Measurements from ENCODE around the gene LCE2A. TPM values are rescaled to one million over a fixed set of nuclear protein-coding genes. Genes with fewer than 3 reads are reported as not detected.

LCE2A gene
- total RNA-seq, 2 donors from 2014 or later, result not detected

DNA sequence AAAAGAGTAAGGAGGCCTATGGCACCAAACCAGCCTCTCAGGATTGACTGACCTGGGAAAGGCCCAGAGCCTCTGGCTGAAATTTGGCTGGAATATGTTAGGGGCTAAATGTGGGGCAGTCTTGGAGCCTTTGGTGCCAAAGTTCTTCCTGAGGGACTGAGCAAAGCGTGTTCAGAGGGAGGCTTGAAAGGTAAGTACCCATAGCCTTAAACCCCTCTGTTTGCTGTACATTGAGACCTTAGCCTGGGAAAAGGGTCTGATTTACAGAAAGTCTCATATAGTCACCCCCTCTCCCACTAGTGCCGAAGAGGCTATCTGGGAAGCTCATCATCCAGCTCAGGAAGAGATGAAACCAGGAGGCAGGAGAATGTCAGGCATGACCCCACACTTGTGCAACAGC lies 9.7 kb downstream of the LCE2A start, which contains the start of gene LCE4A:
Gene LCE4A (plus strand): TSS at position 301 of the 400 bp plus-strand sequence. CDS start 916 bp downstream, outside the sequence.
- WGBS, 2 donors, result 69 to 78% methylated on average over 2 of the region's 2 CpGs
- Histone ChIP-seq H3K4me1 (no peaks in the 10 kb centered on the region), H3K4me3 (no peak within 1 kb of the TSS), H3K27me3 (no peaks in the 10 kb centered on the region), H3K9me3 (no peaks in the 10 kb centered on the region), H3K27ac (no peak within 1 kb of the TSS), H3K36me3 (replicated peaks in 1 of 2; ENCODE audit: insufficient read depth in 1 of 2, low read depth in 2 of 2) (no peaks in the 10 kb centered on the region)
- TF ChIP-seq POLR2A (IDR thresholded peaks at IDR 0.05), result no peak
- TF ChIP-seq, protein P1, sequence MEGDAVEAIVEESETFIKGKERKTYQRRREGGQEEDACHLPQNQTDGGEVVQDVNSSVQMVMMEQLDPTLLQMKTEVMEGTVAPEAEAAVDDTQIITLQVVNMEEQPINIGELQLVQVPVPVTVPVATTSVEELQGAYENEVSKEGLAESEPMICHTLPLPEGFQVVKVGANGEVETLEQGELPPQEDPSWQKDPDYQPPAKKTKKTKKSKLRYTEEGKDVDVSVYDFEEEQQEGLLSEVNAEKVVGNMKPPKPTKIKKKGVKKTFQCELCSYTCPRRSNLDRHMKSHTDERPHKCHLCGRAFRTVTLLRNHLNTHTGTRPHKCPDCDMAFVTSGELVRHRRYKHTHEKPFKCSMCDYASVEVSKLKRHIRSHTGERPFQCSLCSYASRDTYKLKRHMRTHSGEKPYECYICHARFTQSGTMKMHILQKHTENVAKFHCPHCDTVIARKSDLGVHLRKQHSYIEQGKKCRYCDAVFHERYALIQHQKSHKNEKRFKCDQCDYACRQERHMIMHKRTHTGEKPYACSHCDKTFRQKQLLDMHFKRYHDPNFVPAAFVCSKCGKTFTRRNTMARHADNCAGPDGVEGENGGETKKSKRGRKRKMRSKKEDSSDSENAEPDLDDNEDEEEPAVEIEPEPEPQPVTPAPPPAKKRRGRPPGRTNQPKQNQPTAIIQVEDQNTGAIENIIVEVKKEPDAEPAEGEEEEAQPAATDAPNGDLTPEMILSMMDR (IDR thresholded peaks at IDR 0.05), result no peak
- ATAC-seq (no peak), DNase-seq (no peak)
- intact Hi-C loops (cut with DNase I), result no loop called here

DNA sequence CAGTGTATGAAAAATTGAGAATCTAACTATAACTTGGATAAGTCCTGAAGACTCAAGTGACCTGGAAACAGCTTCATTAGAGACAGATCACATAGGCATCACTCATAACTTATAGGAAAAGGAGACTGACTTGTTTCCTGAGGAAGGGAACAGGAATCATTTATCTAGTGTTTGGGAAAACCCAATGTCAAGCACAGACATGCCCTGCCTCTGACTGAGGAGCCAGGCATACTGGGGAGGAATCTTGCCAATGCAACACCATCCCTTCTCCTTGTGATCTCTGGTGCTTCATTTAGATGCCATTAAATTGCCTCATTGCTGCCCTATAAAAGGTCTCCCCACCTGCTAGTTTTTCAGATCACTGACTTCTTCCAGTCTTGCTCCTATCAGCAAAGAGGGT lies 20.1 kb downstream of the LCE2A start:
- H3K27me3 ChIP-seq, result no peaks in the 10 kb centered on the region

DNA sequence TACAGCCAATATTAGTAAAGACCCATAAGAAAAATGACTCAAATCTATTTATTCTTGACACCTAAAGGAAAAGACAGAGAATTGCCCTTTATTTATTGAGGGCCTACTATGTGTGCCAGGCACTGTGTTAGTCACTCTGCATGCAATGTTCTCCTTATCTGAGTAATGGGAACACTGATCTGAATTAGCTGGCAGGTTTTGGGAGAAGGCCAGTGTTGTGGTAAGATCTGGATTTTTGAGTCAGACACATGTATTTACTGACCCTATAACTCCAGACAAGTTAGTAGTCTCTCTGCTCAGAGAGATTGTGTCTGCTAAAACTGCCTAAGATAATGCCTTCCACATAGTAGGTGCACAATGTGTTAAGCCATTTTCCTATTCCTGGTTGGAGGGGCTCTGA lies 27.1 kb downstream of the LCE2A start:
- DNase-seq (no peak), ATAC-seq (no peak)
- intact Hi-C loops (cut with DNase I), result no loop called here
- Histone ChIP-seq H3K27me3 (no peaks in the 10 kb centered on the region), H3K27ac (no peak overlapping the region), H3K4me3 (no peak overlapping the region), H3K9me3 (no peaks in the 10 kb centered on the region), H3K4me1 (no peaks in the 10 kb centered on the region), H3K36me3 (replicated peaks in 1 of 2; ENCODE audit: insufficient read depth in 1 of 2, low read depth in 2 of 2) (no peaks in the 10 kb centered on the region)
- no peak for TF ChIP-seq POLR2A (IDR thresholded peaks at IDR 0.05)
- TF ChIP-seq, protein P1 (IDR thresholded peaks at IDR 0.05), result no peak

More for the DNA sequence above, 20.1 kb downstream of the LCE2A start:
- no peaks in the 10 kb centered on the region for H3K4me1 ChIP-seq
- intact Hi-C loops (cut with DNase I), result no loop called here
- DNase-seq, result no peak
- ATAC-seq, result no peak
- no peak overlapping the region for H3K4me3 ChIP-seq
- no peak overlapping the region for H3K27ac ChIP-seq
- H3K36me3 ChIP-seq (replicated peaks in 1 of 2; ENCODE audit: insufficient read depth in 1 of 2, low read depth in 2 of 2), result no peaks in the 10 kb centered on the region
- peaks cover 0 to 8% (median 0%) of the 10 kb centered on the region in 3 donors for H3K9me3 ChIP-seq
- TF ChIP-seq, protein P1 (IDR thresholded peaks at IDR 0.05), result no peak

DNA sequence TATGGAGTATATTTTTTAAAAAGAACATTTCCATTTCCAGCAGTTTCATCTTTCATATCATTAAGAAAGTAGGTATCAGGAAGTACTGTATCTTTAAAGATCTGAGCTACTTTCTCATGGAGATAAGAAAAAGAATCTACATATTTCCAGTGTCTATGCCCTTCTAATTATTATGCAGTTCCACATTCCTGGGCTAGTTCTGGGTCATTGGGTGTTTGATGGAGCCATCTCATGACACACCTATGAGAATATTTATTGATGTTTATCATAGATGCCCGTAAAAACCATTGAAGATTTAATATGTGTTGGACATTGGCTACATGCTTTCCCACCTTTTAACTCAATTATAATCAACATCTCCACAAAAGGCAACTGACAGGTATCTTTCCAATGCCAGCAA lies 30.8 kb downstream of the LCE2A start:
- no peaks in the 10 kb centered on the region for H3K9me3 ChIP-seq
- WGBS, 2 donors, result 63 to 65% methylated on average over 1 of the region's 1 CpG
- intact Hi-C loops (cut with DNase I), result no loop called here
- H3K27me3 ChIP-seq, result no peaks in the 10 kb centered on the region
- DNase-seq, result no peak
- H3K36me3 ChIP-seq (replicated peaks in 1 of 2; ENCODE audit: insufficient read depth in 1 of 2, low read depth in 2 of 2), result no peaks in the 10 kb centered on the region
- TF ChIP-seq POLR2A (IDR thresholded peaks at IDR 0.05), result no peak
- TF ChIP-seq, protein P1 (IDR thresholded peaks at IDR 0.05), result no peak
- ATAC-seq, result no peak
- H3K4me3 ChIP-seq, result no peak overlapping the region
- no peak overlapping the region for H3K27ac ChIP-seq
- no peaks in the 10 kb centered on the region for H3K4me1 ChIP-seq

DNA sequence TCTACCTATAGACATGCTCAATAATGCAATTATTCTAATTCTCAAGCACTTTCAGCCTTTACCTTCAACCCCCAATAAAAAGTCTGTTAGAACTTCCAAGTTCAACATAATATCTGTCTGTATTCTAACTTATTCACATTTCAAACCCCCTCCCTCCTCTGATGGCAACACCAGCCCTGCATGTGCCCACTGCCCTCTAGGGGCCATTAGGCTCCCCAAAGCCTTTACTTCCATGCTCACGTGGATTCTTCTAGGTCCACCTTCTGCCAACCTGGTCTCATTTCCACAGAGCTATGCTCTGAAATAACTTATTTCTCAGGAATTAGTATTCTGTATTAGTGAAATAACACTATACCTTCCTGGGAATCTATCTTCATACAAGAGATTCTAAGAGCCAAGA lies 37.5 kb downstream of the LCE2A start:
- H3K36me3 ChIP-seq (replicated peaks in 1 of 2; ENCODE audit: insufficient read depth in 1 of 2, low read depth in 2 of 2), result no peaks in the 10 kb centered on the region
- H3K4me1 ChIP-seq, result no peaks in the 10 kb centered on the region
- ATAC-seq, result no peak
- intact Hi-C loops (cut with DNase I), result no loop called here
- DNase-seq, result no peak
- no peak overlapping the region for H3K4me3 ChIP-seq
- H3K27ac ChIP-seq, result no peak overlapping the region
- H3K9me3 ChIP-seq, result no peaks in the 10 kb centered on the region
- TF ChIP-seq POLR2A (IDR thresholded peaks at IDR 0.05), result no peak
- 10 to 21% methylated on average over 1 of the region's 1 CpG for WGBS, 2 donors
- H3K27me3 ChIP-seq, result no peaks in the 10 kb centered on the region
